Karpas-422 (cell line): ENCODE measurements around the gene CXCR6. TPM values are rescaled to one million over a fixed set of nuclear protein-coding genes. Genes with fewer than 3 reads are reported as not detected.

Source experiments
- DNase-seq: peaks from one replicate; pipeline ENCODE4 v3.0.0-alpha.2; 2015
- H2AFZ ChIP-seq: fragments of 200-600 bp; sonication (generic); 2 replicates; pipeline ENCODE4 v1.6.1; 2014; ENCODE audit warnings: antibody characterized with exemption, low read length, mixed read lengths
- H3K27ac ChIP-seq: fragments of 200-600 bp; sonication (generic); 2 replicates; pipeline ENCODE4 v1.5.1; 2014; ENCODE audit warnings: mild to moderate bottlenecking, low read length, moderate library complexity
- H3K27me3 ChIP-seq: fragments of 200-600 bp; sonication (generic); 2 replicates; pipeline ENCODE4 v1.6.1; 2014; ENCODE audit warnings: low read length, mixed read lengths
- H3K36me3 ChIP-seq: fragments of 200-600 bp; sonication (generic); 2 replicates; pipeline ENCODE4 v1.6.1; 2014; ENCODE audit warnings: low read length, mixed read lengths; ENCODE audit not compliant: insufficient read depth
- H3K4me1 ChIP-seq: fragments of 200-600 bp; sonication (generic); 2 replicates; pipeline ENCODE4 v1.6.1; 2014; ENCODE audit warnings: mild to moderate bottlenecking, low read length, mixed read lengths
- H3K4me2 ChIP-seq: fragments of 200-600 bp; sonication (generic); 2 replicates; pipeline ENCODE4 v1.6.1; 2014; ENCODE audit warnings: low read length, low read depth, mild to moderate bottlenecking; ENCODE audit not compliant: poor library complexity, severe bottlenecking
- H3K4me3 ChIP-seq: fragments of 200-600 bp; sonication (generic); 2 replicates; pipeline ENCODE4 v1.5.1; 2014; ENCODE audit warnings: mild to moderate bottlenecking, antibody characterized with exemption, low read length, mixed read lengths
- H3K79me2 ChIP-seq: fragments of 200-600 bp; sonication (generic); 2 replicates; pipeline ENCODE4 v1.6.1; 2014; ENCODE audit warnings: mild to moderate bottlenecking, low read length, mixed read lengths
- H3K9ac ChIP-seq: fragments of 200-600 bp; sonication (generic); 2 replicates; pipeline ENCODE4 v1.6.0; 2014; ENCODE audit warnings: low read length
- H3K9me2 ChIP-seq: fragments of 200-600 bp; sonication (generic), shearing (Covaris generic); replicated peaks from 2 replicates; pipeline ENCODE4 v1.6.0; 2014; ENCODE audit warnings: mild to moderate bottlenecking, low read length, moderate library complexity; ENCODE audit not compliant: insufficient read depth
- H3K9me3 ChIP-seq: fragments of 300-700, 200-600 bp; sonication (generic); 2 replicates; pipeline ENCODE4 v1.6.1; 2014; ENCODE audit warnings: low read length, mixed read lengths
- H4K20me1 ChIP-seq: fragments of 200-600 bp; sonication (generic); 2 replicates; pipeline ENCODE4 v1.6.1; 2014; ENCODE audit warnings: mild to moderate bottlenecking, antibody characterized with exemption, low read length, low read depth; ENCODE audit not compliant: insufficient read depth
- total RNA-seq: library from RNA; depleted of rRNA; stranded (reverse); fragments of >200 nt; shearing (Covaris generic); gene quantifications from 2 replicates; pipeline ENCODE4 v1.2.3, GENCODE V29; 2014; ENCODE audit warnings: low replicate concordance

Gene CXCR6
- total RNA-seq, 1 experiment from 2014 or later, result not detected

- Histone ChIP-seq H3K9me2 (no peaks in the 10 kb centered on the region), H3K4me1 (no peaks in the 10 kb centered on the region), H3K9ac (no peak overlapping the region), H4K20me1 (no peaks in the 10 kb centered on the region), H3K9me3 (no peaks in the 10 kb centered on the region), H3K79me2 (no peaks in the 10 kb centered on the region), H2AFZ (no peak overlapping the region), H3K27ac (no peak overlapping the region), H3K4me3 (no peak overlapping the region), H3K27me3 (no peaks in the 10 kb centered on the region), H3K4me2 (no peak overlapping the region), H3K36me3 (peaks cover 18% of the 10 kb centered on the region; the same call in 1 of the 2 replicates)
- peak; percentile 81 for DNase-seq
Observed at GRCh38 chr3:45929042-45929679, 14.1 kb upstream of the CXCR6 start.

DNA sequence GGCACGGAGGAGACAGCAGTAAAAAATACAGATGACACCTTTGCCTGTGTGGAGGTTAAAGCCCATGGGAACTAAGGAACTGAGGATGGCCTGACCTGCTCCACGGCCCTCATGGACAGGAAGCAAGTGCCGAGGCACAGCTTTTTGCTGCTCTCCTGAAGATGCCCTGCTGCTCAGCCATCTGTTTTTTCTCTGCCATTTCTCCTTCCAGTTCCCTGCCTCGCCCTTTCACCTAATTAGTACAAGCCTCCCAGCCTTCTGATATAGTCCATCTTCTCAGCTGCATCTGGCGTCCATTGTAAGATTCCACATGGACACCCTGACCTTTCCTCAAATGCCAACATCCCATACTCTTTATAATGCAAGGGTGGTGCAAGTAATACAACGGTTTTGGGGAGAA lies 11.8 kb upstream of the CXCR6 start:
- Histone ChIP-seq H3K9me2 (no peaks in the 10 kb centered on the region), H3K9me3 (no peaks in the 10 kb centered on the region), H3K4me3 (no peak overlapping the region), H3K27ac (no peak overlapping the region), H3K4me2 (no peak overlapping the region), H4K20me1 (no peaks in the 10 kb centered on the region), H3K36me3 (peaks cover 37% of the 10 kb centered on the region; the same call in 1 of the 2 replicates), H3K27me3 (no peaks in the 10 kb centered on the region), H2AFZ (no peak overlapping the region), H3K4me1 (no peaks in the 10 kb centered on the region), H3K79me2 (no peaks in the 10 kb centered on the region), H3K9ac (no peak overlapping the region)
- DNase-seq, result no peak

GRCh38 chr3:45932112-45932511 lies 11.2 kb upstream of the CXCR6 start:
- DNase-seq, result no peak
- Histone ChIP-seq H3K27ac (no peak overlapping the region), H3K36me3 (peaks cover 37% of the 10 kb centered on the region; the same call in 1 of the 2 replicates), H3K79me2 (no peaks in the 10 kb centered on the region), H3K4me3 (no peak overlapping the region), H3K9me3 (no peaks in the 10 kb centered on the region), H4K20me1 (no peaks in the 10 kb centered on the region), H3K4me1 (no peaks in the 10 kb centered on the region), H2AFZ (no peak overlapping the region), H3K9ac (no peak overlapping the region), H3K9me2 (no peaks in the 10 kb centered on the region), H3K4me2 (no peak overlapping the region), H3K27me3 (no peaks in the 10 kb centered on the region)

DNA sequence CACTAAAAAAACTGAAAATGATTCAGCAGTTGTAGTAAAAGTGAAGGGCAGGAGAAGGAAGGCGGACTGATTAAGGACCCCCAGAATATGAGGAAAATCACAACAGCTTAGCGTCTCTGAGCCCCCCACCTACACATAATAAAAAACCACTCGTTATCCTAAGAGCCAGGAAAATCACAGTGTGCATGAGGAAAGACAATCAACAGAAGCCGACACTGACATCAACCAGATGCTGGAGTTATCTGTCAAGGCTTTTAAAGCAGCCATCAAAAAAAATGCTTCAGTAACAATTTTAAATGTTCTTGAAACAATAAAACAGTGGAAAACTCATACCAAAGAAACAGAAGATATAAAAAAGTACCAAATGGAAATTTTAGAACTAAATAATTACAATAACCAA lies 9.7 kb upstream of the CXCR6 start:
- Histone ChIP-seq H3K4me1 (no peaks in the 10 kb centered on the region), H3K9ac (no peak overlapping the region), H3K36me3 (peaks cover 33% of the 10 kb centered on the region; the same call in 1 of the 2 replicates), H3K27ac (no peak overlapping the region), H3K79me2 (no peaks in the 10 kb centered on the region), H3K9me2 (no peaks in the 10 kb centered on the region), H3K4me3 (no peak overlapping the region), H3K4me2 (no peak overlapping the region), H3K9me3 (no peaks in the 10 kb centered on the region), H3K27me3 (no peaks in the 10 kb centered on the region), H4K20me1 (no peaks in the 10 kb centered on the region), H2AFZ (no peak overlapping the region)
- DNase-seq, result no peak

DNA sequence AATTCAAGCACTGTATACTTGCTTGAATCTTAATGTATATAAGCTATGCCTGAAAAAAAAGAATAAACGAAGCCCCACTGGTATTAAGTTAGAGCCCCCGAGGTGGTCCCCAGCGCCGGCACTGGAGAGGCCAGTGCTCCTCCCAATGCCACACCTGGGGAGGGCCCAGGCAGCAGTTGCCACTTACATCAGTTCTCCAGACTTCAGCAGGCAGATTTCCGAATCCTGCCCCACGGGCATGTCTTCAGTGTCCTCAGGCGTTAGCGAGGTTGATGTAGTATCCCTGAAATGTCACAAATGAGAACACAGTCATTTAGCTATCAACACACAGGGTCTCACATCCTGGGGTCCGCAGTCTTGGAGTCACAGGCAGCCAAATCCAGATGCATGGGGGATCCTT lies 7.0 kb upstream of the CXCR6 start:
- no peak for DNase-seq
- Histone ChIP-seq H3K79me2 (no peaks in the 10 kb centered on the region), H2AFZ (no peak overlapping the region), H3K4me1 (no peaks in the 10 kb centered on the region), H3K36me3 (peaks cover 33% of the 10 kb centered on the region; the same call in 1 of the 2 replicates), H3K27ac (no peak overlapping the region), H3K4me2 (no peak overlapping the region), H3K9me2 (no peaks in the 10 kb centered on the region), H3K9ac (no peak overlapping the region), H3K9me3 (no peaks in the 10 kb centered on the region), H4K20me1 (no peaks in the 10 kb centered on the region), H3K27me3 (no peaks in the 10 kb centered on the region), H3K4me3 (no peak overlapping the region)

- no peak overlapping the region for H3K9ac ChIP-seq
- no peak overlapping the region for H3K4me3 ChIP-seq
- H3K27ac ChIP-seq, result no peak overlapping the region
- no peak for DNase-seq
- no peak overlapping the region for H2AFZ ChIP-seq
- no peaks in the 10 kb centered on the region for H3K9me2 ChIP-seq
- no peaks in the 10 kb centered on the region for H3K9me3 ChIP-seq
- H3K79me2 ChIP-seq, result no peaks in the 10 kb centered on the region
- no peaks in the 10 kb centered on the region for H4K20me1 ChIP-seq
- H3K36me3 ChIP-seq, result peaks cover 31% of the 10 kb centered on the region; the same call in 1 of the 2 replicates
- H3K4me2 ChIP-seq, result no peak overlapping the region
- no peaks in the 10 kb centered on the region for H3K27me3 ChIP-seq
- no peaks in the 10 kb centered on the region for H3K4me1 ChIP-seq
Observed at GRCh38 chr3:45937206-45938042, 5.8 kb upstream of the CXCR6 start.

- H3K9me2 ChIP-seq, result no peaks in the 10 kb centered on the region
- no peaks in the 10 kb centered on the region for H4K20me1 ChIP-seq
- no peaks in the 10 kb centered on the region for H3K27me3 ChIP-seq
- H3K36me3 ChIP-seq, result peaks cover 25% of the 10 kb centered on the region; the same call in 1 of the 2 replicates
- no peak overlapping the region for H3K4me3 ChIP-seq
- no peaks in the 10 kb centered on the region for H3K79me2 ChIP-seq
- H2AFZ ChIP-seq, result no peak overlapping the region
- no peak for DNase-seq
- H3K27ac ChIP-seq, result no peak overlapping the region
- H3K4me1 ChIP-seq, result no peaks in the 10 kb centered on the region
- H3K9me3 ChIP-seq, result no peaks in the 10 kb centered on the region
- no peak overlapping the region for H3K9ac ChIP-seq
- H3K4me2 ChIP-seq, result no peak overlapping the region
Observed at GRCh38 chr3:45938043-45938435, 5.2 kb upstream of the CXCR6 start.

GRCh38 chr3:45938864-45939263 lies 4.4 kb upstream of the CXCR6 start:
- Histone ChIP-seq H3K9me3 (no peaks in the 10 kb centered on the region), H3K4me1 (no peaks in the 10 kb centered on the region), H3K4me2 (no peak overlapping the region), H3K4me3 (no peak overlapping the region), H3K79me2 (no peaks in the 10 kb centered on the region), H3K36me3 (peaks cover 21% of the 10 kb centered on the region; the same call in 1 of the 2 replicates), H2AFZ (no peak overlapping the region), H3K9me2 (no peaks in the 10 kb centered on the region), H3K27ac (no peak overlapping the region), H3K9ac (no peak overlapping the region), H4K20me1 (no peaks in the 10 kb centered on the region), H3K27me3 (no peaks in the 10 kb centered on the region)
- DNase-seq, result peak; percentile 93
